Occipital lobe (tissue), 3 donors: ENCODE results near the gene PLEKHM2. TPM values are rescaled to one million over a fixed set of nuclear protein-coding genes. Genes with fewer than 3 reads are reported as not detected.

Experiments used
- DNase-seq: peaks from one replicate; lab custom pipeline; 2025; lab: John Stamatoyannopoulos, UW
- small RNA-seq: library from RNA; depleted of rRNA; stranded (forward); fragments of <200 nt; gene quantifications from one replicate; pipeline ENCODE3, GENCODE V24; 2014
- total RNA-seq: library from RNA; depleted of rRNA; stranded (reverse); fragments of >200 nt; gene quantifications from one replicate; pipeline ENCODE4 v1.2.3, GENCODE V29; 2014

The PLEKHM2 gene
- total RNA-seq, 1 donor from 2014 or later = 36.8 TPM

DNA sequence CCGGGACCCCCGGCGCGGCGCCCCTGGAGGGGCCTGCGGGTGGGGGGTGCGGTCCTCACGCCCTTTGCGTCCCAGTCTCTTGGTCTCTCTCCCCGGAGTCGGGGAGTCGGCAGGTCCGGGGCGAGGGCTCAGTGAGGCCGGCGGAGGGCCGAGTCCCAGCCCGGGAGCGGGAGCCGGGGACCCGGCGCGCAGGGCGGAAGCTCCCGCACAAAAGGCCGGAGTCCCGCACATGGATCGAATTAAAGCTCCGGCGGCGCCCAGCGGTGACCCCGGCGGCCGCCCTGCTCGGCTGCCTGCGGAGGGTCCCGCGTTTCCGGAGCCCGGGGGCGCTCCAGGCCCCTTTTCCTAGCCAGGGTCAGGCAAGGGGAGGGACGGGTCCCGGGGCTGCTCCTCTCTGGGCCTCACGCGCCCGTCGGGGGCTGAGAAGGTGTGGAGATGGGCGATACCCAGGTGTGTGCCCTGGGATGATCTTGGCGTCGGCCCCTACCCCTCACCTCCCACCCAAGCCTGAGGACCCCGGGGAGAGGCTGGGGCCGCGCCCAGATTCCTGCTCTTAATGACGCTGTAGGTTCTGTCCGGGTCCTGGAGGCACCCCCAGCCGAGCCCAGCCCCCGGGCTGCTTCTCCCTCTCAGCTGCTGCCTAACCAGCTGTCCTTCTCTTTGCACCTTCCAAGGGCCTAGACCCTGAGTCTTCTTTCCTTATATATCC is 75.0 kb downstream of the PLEKHM2 start:
- DNase-seq = no peak

DNA sequence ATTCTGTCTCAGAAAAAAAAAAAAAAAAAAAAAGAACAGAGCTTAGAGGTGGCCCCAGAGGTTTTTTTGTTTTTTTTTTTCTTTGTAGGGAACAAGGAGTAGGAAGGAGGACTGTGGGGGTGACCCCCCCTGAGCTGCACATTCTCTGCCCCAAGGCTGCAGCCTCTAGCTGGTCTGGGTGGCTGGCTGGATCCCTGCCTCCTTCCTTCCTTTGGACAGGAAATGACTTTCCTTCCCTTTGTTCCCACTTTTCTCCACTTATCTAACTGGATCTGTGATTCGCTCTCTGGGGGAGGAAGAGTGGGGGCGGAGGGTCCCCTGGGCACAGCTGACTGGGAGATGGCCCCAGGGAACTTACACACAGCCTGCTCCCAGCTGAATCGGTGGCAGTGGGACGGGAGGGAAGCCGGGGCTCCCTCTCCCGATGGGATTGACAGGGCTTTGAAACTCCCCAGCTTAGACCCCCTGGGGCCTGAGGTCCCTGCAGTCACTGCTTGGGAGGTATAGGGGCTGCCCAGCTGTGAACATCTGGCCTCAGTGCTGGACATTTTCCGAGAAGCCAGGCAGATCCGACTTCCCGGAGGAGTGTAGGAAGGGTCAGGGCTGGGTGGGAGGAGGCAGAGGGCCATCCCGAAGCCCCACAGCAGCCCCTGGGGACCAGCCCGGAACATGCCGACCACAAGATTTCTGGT is 76.5 kb downstream of the PLEKHM2 start:
- DNase-seq = no peak

DNA sequence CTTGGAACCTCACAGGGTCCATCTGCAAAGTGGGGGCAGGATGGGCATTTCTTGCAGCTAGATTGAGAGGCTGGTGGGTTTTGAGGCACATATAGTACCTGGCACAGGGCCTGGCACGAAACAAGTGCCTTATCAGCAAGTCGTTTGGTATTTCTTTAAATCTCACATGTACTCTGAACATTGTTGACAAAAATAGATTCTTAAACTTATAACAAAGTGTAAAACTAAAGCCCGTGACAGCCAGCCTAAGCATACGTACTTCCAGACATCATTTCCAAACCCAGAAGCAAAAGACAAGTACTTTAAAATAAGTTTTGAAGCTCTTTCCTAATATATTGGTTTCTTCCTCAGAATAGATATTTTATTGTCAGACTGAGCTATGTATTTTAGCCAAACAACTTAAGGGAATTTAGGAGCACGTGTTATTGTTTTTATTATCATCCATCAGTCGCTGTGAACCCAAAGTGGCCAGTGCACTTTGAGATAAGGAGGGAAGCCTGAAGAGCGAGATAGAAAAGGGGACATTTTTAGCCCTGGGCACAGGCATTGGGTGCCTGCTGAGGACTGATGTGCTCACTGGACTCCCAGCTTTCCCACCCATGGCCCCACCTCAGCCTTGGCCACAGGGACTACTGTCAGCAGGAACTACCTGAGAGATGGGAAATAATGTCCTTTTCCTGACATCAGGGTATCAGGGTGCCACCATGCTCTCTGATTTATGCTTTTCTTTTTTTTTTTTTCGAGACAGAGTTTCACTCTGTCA is 77.4 kb downstream of the PLEKHM2 start:
- no peak for DNase-seq

DNA sequence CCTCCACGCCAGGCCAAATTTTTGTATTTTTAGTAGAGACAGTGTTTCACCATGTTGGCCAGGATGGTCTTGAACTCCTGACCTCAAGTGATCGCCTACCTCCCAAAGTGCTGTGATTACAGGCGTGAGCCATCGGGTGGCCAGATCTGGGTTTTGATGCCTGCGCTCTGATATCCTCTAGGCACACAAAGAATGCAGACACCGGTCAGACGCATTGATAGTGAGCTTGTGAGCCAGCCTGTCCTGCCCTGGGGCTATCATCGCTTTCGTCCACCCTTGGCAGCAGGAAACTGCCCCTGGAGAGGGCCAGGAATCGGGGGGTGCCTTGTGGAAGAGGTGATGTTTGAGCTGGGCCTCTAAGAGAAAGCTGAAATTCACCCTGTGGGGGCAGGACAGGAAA is 78.4 kb downstream of the PLEKHM2 start:
- DNase-seq = no peak

DNA sequence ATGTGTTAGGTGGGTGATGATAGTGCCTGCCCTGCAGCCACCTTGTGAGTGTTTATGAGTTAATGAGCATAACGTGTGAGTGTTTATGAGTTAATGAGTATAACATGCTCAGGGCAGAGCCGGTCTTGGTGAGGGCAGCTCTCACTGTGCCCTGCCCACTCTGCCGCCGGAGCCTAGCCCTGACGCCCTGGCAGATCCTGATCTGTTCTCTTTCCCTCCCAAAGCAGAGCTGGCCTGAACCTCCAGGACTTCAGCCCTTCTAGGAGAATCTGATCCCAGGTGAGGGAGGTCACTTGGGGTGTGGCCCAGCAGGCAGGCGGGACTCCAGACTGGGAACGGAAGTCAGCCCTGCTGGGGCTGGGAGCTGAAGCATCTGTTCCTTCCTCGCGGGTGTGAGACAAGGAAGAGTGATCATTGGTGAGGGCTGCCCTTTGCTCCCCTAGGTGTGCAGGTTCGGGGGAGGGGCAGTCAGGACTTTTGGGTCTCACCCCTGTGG is 80.2 kb downstream of the PLEKHM2 start:
- no peak for DNase-seq

DNA sequence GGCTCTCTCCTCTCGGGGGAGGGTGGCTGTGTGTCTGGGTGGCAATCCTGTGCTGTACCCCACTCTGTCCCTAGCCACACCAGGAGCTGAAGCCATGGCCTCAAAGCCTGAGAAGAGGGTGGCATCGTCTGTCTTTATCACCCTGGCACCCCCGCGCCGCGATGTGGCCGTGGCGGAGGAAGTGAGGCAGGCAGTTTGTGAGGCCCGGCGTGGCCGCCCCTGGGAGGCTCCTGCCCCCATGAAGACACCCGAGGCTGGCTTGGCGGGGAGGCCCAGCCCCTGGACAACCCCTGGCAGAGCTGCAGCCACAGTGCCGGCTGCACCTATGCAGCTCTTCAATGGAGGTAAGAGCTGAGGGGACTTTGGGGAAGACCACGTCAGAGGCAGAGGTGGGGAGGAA is 80.8 kb downstream of the PLEKHM2 start:
- no peak for DNase-seq

DNA sequence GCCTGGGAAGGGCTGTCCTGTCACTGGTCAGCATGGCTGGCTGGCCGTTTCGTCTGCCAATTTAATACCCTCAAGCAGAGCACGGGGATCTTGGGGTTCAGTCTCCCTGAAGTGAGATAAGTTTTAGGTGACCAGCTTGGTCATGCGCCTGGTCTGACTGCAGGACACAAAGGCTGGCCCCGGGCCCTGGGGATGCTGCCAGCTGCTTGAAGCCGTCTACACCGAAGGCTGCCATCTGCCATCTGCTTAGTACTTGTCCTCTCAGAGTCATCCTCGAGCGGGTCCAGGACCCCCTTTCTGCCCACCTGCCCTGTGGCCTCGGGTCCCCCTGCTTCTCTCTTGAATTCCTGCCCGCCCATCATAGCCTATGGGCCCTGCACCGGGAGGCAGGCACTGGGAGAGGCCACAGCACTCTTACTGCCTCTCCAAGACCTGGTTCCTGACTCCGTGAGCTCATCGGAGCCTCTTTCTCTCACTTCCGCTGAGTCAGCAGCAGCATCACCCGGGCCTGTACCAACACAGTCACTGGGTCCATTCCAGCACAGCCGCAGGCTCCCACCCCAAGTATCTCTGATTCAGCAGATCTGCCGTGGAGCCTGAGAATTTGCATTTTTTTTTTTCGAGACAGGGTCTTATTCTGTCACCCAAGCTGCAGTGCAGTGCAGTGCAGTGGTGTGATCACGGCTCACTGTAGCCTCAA is 81.5 kb downstream of the PLEKHM2 start:
- no peak for DNase-seq

DNA sequence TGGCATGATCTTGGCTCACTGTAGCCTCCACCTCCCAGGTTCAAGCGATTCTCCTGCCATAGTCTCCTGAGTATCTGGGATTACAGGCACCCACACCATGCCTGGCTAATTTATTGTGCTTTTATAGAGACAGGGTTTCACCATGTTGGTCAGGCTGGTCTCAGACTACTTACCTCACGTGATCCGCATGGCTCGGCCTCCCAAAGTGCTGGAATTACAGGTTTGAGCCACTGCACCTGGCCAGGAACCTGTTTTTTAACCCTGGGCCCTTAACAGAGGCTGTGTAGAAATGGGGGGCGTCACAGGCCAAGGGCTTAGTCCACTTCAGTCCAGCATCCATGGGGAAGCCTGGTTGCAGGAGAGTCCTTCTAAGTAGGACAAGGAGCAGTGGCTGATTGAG is 83.8 kb downstream of the PLEKHM2 start:
- no peak for DNase-seq

DNA sequence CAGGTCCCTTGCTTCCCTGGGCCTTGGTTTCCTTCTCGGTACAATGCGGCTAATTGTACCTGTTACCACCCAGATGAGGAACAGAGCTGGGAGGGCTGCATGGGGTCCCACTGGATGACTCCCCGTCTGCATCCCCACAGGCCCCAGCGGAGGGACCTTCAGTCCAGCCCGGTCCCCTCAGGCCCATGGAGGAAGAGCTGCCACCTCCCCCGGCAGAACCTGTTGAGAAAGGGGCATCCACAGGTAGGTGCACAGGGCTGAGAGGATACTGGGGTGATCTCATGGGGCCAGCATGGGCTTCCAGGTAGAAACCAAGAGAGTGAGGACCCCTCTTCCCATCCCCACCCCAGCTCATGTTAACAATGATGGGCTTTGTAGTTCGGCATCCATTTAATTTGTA is 84.3 kb downstream of the PLEKHM2 start:
- no peak for DNase-seq

DNA sequence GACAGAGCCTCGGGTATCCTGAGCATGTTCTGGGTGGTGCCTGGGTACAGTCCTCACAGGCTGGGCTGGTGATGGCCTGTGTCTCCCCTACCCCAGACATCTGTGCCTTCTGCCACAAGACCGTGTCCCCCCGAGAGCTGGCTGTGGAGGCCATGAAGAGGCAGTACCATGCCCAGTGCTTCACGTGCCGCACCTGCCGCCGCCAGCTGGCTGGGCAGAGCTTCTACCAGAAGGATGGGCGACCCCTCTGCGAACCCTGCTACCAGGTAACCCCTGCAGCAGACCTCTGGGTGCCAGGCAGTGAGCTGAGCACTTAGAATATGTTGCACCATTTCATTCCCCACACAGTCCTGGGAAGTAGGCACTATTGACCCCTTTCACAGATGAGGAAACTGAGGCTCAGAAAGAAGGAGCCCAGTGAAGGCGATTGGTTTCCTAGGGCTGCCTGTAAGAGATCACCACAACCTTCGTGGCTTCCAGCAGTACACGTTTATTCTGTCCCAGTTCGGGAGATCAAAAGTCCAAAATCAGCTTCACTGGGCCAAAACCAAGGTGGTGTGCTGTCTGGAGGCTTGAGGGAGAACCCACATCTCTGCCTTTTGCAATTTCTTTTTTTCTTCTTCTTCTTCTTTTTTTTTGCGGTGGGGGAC is 86.3 kb downstream of the PLEKHM2 start:
- DNase-seq = no peak

DNA sequence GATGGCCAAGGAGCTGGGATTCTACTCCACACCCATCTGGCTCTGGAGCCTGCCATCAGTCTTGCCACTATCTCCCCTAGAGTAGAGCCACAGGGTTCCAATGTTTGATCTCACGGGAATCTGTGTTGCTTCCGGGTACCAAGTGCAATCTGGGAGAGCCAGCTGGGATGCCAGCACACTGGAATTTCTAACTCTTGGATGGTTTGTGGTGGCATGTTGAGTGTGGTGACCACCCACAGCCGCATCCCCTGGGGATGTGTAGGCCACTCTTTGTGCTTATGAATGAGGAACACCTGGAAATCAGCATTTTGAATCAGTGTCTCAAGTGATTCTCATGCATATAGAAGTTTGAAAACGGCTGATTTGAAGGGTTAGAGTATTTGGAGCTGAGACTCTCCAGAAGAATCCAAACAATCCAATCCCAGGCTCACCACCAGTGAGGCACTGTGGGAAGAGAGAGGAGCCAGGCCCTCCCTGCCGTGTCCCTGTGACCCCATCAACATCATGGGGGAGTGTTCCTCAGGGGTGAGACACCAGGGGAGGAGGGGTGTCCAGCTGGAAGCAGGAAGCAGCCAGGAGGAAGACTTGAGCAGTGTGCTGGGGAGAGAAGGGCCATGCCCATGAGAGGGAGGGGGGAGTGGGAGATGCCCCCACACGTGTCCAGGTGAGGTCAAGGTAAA is 87.9 kb downstream of the PLEKHM2 start:
- no peak for DNase-seq

DNA sequence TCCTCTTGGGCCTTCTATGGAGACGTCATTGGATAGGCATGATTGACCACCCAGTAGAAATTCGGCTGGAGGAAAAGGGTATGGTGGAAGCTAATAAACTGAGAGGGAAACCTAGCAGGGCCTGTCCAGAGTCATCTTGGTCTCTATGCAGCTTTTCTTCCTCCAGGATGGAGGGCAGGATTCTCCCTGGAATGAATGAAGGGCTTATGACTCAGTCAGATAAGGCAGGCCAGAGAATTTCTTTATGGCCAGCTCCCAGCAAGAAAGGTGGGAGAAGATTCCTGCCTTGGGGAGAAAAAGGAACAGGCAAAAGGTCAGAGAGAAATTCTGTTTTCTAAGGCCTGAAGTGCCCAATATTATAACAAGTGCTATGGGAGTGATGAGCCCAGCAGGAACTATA is 91.6 kb downstream of the PLEKHM2 start:
- no peak for DNase-seq

DNA sequence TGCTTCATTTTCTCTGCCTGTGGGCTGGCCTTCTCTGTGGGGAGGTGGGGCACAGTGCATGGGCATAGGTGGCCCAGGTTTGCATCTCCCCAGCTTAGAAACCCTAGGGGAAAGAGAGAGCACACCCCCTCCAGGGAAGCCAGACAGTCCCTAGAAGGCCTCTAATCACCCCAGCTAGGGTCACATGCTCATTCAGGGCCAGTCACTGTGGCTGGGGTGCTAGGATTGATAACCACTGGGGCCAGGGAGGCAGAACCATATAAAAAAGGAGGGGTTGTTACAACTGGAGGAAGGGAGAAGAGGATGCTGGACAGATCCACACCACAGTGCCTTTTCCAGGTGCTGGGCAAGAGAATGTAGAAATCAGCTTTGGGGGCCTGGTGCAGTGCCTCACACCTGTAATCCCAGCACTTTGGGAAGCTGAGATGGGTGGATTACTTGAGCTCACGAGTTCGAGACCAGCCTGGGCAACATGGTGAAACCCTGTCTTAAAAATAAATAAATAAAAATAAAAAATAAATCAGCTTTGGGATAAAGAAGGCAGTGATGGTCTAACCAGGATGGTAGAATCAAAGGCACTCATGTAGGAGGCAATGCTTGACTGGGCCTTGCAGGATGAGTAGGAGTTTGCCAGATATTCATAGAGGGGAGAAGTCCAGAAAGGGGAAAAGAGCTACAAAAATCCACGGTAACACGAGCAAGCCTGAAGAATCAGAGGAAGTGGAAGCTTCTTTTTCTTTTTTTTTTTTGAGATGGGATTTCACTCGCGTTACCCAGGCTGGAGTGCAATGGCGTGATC is 94.0 kb downstream of the PLEKHM2 start:
- DNase-seq = no peak

Small RNAs within 50 kb of the gene (small RNA-seq; reads per million reads assigned to genes)
- gene AL121992.2 = not detected

Other genes starting within 250 kb of the PLEKHM2 start
- not detected for gene CTRC, start 245.9 kb upstream of the PLEKHM2 start, total RNA-seq
- not detected for gene CELA2A, start 227.6 kb upstream of the PLEKHM2 start, total RNA-seq
- gene CELA2B, start 208.2 kb upstream of the PLEKHM2 start, total RNA-seq = not detected
- 2.3 TPM for gene CASP9, start 160.1 kb upstream of the PLEKHM2 start, total RNA-seq
- 13.1 TPM for gene DNAJC16, start 157.5 kb upstream of the PLEKHM2 start, total RNA-seq
- gene AGMAT, start 99.3 kb upstream of the PLEKHM2 start, total RNA-seq = 0.47 TPM
- gene DDI2, start 66.9 kb upstream of the PLEKHM2 start, total RNA-seq = 20.9 TPM
- gene SLC25A34, start 51.9 kb downstream of the PLEKHM2 start, total RNA-seq = 1.2 TPM
- gene TMEM82, start 58.2 kb downstream of the PLEKHM2 start, total RNA-seq = not detected
- gene FBLIM1, start 74.5 kb downstream of the PLEKHM2 start, total RNA-seq = 11.4 TPM
- 2.7 TPM for gene UQCRHL, start 123.3 kb downstream of the PLEKHM2 start, total RNA-seq
- 80.0 TPM for gene SPEN, start 163.4 kb downstream of the PLEKHM2 start, total RNA-seq